ENCODE data around the gene MACO1. TPM values are rescaled to one million over a fixed set of nuclear protein-coding genes. Genes with fewer than 3 reads are reported as not detected.

Gene MACO1
- total and polyA plus RNA-seq, 9 of the 15 experiments (the other 6 are each of a cell fraction or from before 2014, with no cell fraction given), result 4.6 to 28.4 (median 21.7) TPM

DNA sequence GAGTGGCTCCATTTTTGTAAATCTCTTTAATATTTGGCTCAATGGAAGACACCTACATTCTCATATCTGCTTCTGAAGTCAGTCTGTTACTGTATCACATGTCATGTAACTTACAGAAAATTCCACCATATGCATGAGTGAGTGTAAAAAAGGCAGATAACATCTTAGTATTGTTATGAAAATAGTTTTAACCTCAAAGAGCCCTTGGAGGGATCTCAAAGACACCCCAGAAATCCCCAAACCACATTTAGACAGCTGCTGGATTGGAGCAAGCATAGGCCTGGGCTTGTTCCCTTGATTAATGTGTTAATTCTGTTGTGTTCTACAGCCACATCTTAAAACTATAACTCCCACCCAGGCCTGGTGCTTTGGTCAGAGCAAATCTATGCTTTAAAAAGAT is 16.9 kb downstream of the MACO1 start:
- no peak overlapping the region for H3K4me3 ChIP-seq
- no peak overlapping the region for H3K9ac ChIP-seq (ENCODE audit: insufficient read depth in 1 of 2, low read depth in 2 of 2, low read length in 2 of 2)
- H3K27ac ChIP-seq (ENCODE audit: extremely low read depth, low read depth, low read length), result no peak overlapping the region
- H3K4me1 ChIP-seq (replicated peaks in 1 of 2; ENCODE audit: control insufficient read depth in 2 of 2, insufficient read depth in 2 of 2, low read length in 2 of 2), result peaks cover 3 to 6% of the 10 kb centered on the region in 2 experiments; a peak in 3 of 5 replicates
- ChIA-PET CTCF (ENCODE audit: low intra/inter-chr PET ratio) (no interaction called here), POLR2A (interaction anchor here (0.8 to 1.8 kb wide), 2 partner anchors 12 to 17 kb away, joined by 4 to 5 read pairs; partner anchors contain the start of gene MACO1)
- DNase-seq (ENCODE audit: extremely low read depth in 1 of 4, low spot score in 3 of 4) (no peak), ATAC-seq (no peak), FAIRE-seq (no peak)
- no peaks in the 10 kb centered on the region for H3K9me3 ChIP-seq (replicated peaks; ENCODE audit: control insufficient read depth, insufficient read depth, low read depth, low read length)
- no peaks in the 10 kb centered on the region for H3K27me3 ChIP-seq (ENCODE audit: control insufficient read depth in 2 of 2, insufficient read depth in 2 of 2, low read length in 2 of 2)
- in situ Hi-C loops (cut with MboI), result no loop called here
- H3K36me3 ChIP-seq (ENCODE audit: control insufficient read depth, insufficient read depth, low read length), result peaks cover 46% of the 10 kb centered on the region
- intact Hi-C loops (cut with micrococcal nuclease), result no loop called here
- H2AFZ ChIP-seq (ENCODE audit: low read depth, low read length), result no peak overlapping the region
- no TSS peak for BruUV-seq (replicated peaks)
- peaks cover 55% of the 10 kb centered on the region for H3K79me2 ChIP-seq (ENCODE audit: control insufficient read depth, insufficient read depth, low read length)
- H4K20me1 ChIP-seq (replicated peaks; ENCODE audit: control insufficient read depth, insufficient read depth, low read length), result no peaks in the 10 kb centered on the region
- H3K9me1 ChIP-seq (ENCODE audit: control insufficient read depth, insufficient read depth, low read length), result no peaks in the 10 kb centered on the region
- H3K4me2 ChIP-seq (ENCODE audit: insufficient read depth, low read length), result no peak overlapping the region
- TF ChIP-seq POU5F1 (IDR thresholded peaks at IDR 0.05; ENCODE audit: borderline replicate concordance, low read depth, low read length, partially characterized antibody) (no peak), ZEB2 (IDR thresholded peaks at IDR 0.05) (no peak), ZNF212 (CRISPR knock-in tag; IDR thresholded peaks at IDR 0.05) (no peak)
- TF ChIP-seq, protein P1, sequence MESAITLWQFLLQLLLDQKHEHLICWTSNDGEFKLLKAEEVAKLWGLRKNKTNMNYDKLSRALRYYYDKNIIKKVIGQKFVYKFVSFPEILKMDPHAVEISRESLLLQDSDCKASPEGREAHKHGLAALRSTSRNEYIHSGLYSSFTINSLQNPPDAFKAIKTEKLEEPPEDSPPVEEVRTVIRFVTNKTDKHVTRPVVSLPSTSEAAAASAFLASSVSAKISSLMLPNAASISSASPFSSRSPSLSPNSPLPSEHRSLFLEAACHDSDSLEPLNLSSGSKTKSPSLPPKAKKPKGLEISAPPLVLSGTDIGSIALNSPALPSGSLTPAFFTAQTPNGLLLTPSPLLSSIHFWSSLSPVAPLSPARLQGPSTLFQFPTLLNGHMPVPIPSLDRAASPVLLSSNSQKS (CRISPR knock-in tag; IDR thresholded peaks at IDR 0.05), result no peak
- TF ChIP-seq, protein P2, sequence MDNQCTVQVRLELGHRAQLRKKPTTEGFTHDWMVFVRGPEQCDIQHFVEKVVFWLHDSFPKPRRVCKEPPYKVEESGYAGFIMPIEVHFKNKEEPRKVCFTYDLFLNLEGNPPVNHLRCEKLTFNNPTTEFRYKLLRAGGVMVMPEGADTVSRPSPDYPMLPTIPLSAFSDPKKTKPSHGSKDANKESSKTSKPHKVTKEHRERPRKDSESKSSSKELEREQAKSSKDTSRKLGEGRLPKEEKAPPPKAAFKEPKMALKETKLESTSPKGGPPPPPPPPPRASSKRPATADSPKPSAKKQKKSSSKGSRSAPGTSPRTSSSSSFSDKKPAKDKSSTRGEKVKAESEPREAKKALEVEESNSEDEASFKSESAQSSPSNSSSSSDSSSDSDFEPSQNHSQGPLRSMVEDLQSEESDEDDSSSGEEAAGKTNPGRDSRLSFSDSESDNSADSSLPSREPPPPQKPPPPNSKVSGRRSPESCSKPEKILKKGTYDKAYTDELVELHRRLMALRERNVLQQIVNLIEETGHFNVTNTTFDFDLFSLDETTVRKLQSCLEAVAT (IDR thresholded peaks at IDR 0.05), result no peak
- TF ChIP-seq, protein P3, sequence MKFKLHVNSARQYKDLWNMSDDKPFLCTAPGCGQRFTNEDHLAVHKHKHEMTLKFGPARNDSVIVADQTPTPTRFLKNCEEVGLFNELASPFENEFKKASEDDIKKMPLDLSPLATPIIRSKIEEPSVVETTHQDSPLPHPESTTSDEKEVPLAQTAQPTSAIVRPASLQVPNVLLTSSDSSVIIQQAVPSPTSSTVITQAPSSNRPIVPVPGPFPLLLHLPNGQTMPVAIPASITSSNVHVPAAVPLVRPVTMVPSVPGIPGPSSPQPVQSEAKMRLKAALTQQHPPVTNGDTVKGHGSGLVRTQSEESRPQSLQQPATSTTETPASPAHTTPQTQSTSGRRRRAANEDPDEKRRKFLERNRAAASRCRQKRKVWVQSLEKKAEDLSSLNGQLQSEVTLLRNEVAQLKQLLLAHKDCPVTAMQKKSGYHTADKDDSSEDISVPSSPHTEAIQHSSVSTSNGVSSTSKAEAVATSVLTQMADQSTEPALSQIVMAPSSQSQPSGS (CRISPR knock-in tag; IDR thresholded peaks at IDR 0.05), result no peak

All from K562 (cell line).